GM12865 (cell line): Measurements from ENCODE around the gene TMEM40.
"Not testable (repeated sequence)": the region's sequence is repeated elsewhere in the genome, so short reads cannot be mapped to it uniquely, and the experiment has no call there.

Experiments used
- DNase-seq: peaks from one replicate; pipeline ENCODE4 v3.0.0; 2010; ENCODE audit warnings: low read depth
- H3K4me3 ChIP-seq: 2 replicates; pipeline ENCODE4 v1.5.1; 2011; ENCODE audit warnings: mild to moderate bottlenecking, low read depth, low read length, control low read depth
- CTCF ChIP-seq: IDR thresholded peaks from 2 replicates; pipeline ENCODE4 v1.5.1; 2011; ENCODE audit warnings: low read length, control low read depth, low read depth, inconsistent platforms; ENCODE audit not compliant: insufficient read depth; ENCODE audit errors: missing control alignments

TMEM40 gene

GRCh38 chr3:12730506-12731242, 28.4 kb downstream of the TMEM40 start:
- peak; percentile 13 for DNase-seq
- no peak for TF ChIP-seq CTCF
- H3K4me3 ChIP-seq: no peak overlapping the region

GRCh38 chr3:12729051-12729651, 29.9 kb downstream of the TMEM40 start:
- no peak for DNase-seq
- TF ChIP-seq CTCF: no peak
- H3K4me3 ChIP-seq: no peak overlapping the region

- TF ChIP-seq CTCF: no peak
- no peak for DNase-seq
Measured at GRCh38 chr3:12727937-12728336, 31.1 kb downstream of the TMEM40 start.

GRCh38 chr3:12727481-12727880, 31.6 kb downstream of the TMEM40 start:
- DNase-seq: no peak
- TF ChIP-seq CTCF: no peak
- H3K4me3 ChIP-seq: no peak overlapping the region

More at GRCh38 chr3:12727937-12728336, 31.1 kb downstream of the TMEM40 start:
- H3K4me3 ChIP-seq: no peak overlapping the region

GRCh38 chr3:12725436-12725835, 33.6 kb downstream of the TMEM40 start:
- DNase-seq: no peak
- no peak for TF ChIP-seq CTCF
- no peak overlapping the region for H3K4me3 ChIP-seq

GRCh38 chr3:12724794-12725193, 34.3 kb downstream of the TMEM40 start:
- H3K4me3 ChIP-seq: no peak overlapping the region
- no peak for DNase-seq
- TF ChIP-seq CTCF: no peak

GRCh38 chr3:12723362-12723761, 35.7 kb downstream of the TMEM40 start:
- not testable (repeated sequence) for H3K4me3 ChIP-seq, DNase-seq
